GM12891 (cell line): ENCODE results near the gene TPSAB1.
A peak's percentile ranks its signal among the peaks of the same experiment; 100 is the strongest.
"Not testable (repeated sequence)": the region's sequence is repeated elsewhere in the genome, so short reads cannot be mapped to it uniquely, and the experiment has no call there.

ENCODE experiments used
- DNase-seq: peaks from one replicate; pipeline ENCODE4 v3.0.0; 2011; ENCODE audit warnings: low spot score; ENCODE audit not compliant: insufficient read length
- FAIRE-seq: peaks from 2 replicates; lab custom pipeline; 2011; peaks lifted over from hg19 to GRCh38; lab: Jason Lieb, UNC
- PAX5 ChIP-seq: IDR thresholded peaks from 2 replicates; pipeline ENCODE4 v1.6.1; 2011; ENCODE audit warnings: low read length, moderate library complexity, mild to moderate bottlenecking; ENCODE audit not compliant: insufficient read depth, severe bottlenecking
- POLR2A ChIP-seq: IDR thresholded peaks from 2 replicates; pipeline ENCODE4 v1.6.1; 2011; ENCODE audit warnings: low read depth, low read length, control low read depth
- POLR2AphosphoS5 ChIP-seq: IDR thresholded peaks from 2 replicates; pipeline ENCODE4 v1.6.1; 2011; ENCODE audit warnings: low read depth, low read length, control low read depth
- POU2F2 ChIP-seq: IDR thresholded peaks from 2 replicates; pipeline ENCODE4 v1.6.1; 2011; ENCODE audit warnings: low read depth, mild to moderate bottlenecking, control low read depth, low read length, moderate library complexity
- SPI1 ChIP-seq: IDR thresholded peaks from 2 replicates; pipeline ENCODE4 v1.6.1; 2011; ENCODE audit warnings: low read depth, low read length, control low read depth
- TAF1 ChIP-seq: IDR thresholded peaks from 2 replicates; pipeline ENCODE4 v1.6.1; 2011; ENCODE audit warnings: low read depth, low read length, control low read depth

TPSAB1 gene

DNA sequence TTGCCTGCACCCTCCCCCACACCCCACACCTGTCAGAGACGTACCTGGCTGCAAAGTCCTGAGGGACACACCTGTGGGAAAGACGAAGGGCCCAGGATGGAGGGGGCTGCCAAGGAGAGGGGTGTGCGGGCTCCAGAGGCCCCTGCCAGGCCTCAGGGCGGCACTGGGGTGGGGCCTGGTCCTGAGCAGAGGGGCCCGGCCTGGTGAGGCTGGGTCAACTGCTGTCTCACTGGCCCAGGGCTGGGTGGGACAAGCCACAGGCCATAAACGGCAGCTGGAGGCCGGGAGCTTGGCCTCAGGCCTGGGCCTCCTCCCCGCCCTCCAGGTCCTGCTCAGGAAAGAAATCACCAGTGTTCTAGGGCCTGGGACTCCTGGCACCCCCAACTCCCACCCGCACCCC is 15.9 kb upstream of the TPSAB1 start:
- FAIRE-seq (no peak), DNase-seq (no peak)
- no peak for TF ChIP-seq POLR2A
- no peak for TF ChIP-seq PAX5
- TF ChIP-seq TAF1 = no peak
- no peak for TF ChIP-seq SPI1
- no peak for TF ChIP-seq POU2F2
- TF ChIP-seq POLR2AphosphoS5 = no peak

DNA sequence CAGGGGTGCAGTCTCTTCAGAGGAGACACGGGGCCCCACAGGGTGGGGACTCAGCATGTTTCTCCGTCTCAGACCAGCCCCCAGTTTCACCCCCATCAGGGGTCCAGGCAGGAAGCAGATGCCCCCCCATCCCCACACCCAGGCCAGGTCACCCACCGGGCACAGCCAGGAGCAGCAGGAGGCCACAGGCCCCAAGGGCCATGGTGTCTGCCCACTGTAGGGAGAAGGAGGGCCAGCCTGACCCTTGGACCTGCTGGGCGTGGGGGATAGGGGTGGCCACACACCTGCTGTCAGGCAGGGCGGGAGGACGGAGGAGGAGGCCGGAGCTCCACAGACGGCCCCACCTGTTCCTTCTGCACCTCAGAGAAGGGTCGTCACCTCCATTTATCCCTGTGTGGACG is 15.5 kb upstream of the TPSAB1 start, which contains the start of gene TPSG1:
TSS of gene TPSG1 (minus strand) at position 218 of the 401 bp plus-strand sequence. CDS start at position 202, 16 bp downstream.
- FAIRE-seq (no peak), DNase-seq (no peak)
- TF ChIP-seq PAX5 = no peak
- no peak for TF ChIP-seq POLR2A
- no peak for TF ChIP-seq TAF1
- no peak for TF ChIP-seq POLR2AphosphoS5
- no peak for TF ChIP-seq POU2F2
- no peak for TF ChIP-seq SPI1

DNA sequence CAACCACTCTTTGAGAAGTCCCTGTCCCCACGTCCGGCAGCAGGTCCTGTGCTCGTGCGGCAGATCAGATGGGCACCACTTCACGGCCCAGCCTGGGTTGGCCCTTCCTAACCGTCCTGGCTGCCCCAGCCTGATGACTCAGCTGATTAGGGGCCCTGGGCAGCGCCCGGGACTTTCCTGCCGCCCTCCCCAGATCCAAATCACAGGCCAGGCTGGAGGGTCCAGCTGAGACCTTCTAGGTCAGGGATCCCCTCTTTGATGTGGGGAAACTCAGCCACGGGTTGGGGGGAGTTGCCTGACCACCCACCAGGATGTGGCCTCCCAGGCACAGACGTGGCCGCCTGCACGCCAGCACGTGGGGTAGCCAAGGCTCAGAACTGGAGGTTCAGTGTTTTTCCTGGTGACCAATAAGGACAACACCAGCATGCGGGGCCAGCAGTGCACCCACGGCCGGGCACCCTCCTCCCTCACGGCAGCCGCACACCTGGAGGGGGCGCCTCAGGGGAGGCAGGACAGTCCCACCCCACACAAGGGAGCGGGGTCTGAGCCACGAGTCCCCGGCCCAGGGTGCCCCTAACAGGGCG is 14.7 kb upstream of the TPSAB1 start:
- not testable (repeated sequence) for FAIRE-seq, DNase-seq

DNA sequence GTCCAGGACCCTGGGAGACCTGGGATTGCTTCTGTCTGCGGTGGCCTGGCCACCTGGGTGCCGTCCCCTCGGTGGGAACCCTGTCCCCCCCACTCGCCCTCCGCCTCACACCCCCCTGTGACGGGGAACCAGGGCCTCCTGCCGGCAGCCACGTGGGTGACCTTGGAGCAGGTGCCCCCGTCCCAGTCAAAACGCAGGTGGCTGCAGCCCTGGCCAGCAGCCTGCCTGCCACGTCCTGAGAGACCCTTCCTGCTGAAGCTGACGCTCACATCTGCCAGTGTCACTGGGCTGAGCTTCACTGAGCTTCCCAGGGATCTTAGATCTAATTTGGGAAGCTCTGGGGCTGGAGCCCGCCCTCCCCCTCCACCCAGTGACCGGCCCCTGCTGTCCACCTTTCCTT is 13.8 kb upstream of the TPSAB1 start:
- DNase-seq, FAIRE-seq: not testable (repeated sequence)

DNA sequence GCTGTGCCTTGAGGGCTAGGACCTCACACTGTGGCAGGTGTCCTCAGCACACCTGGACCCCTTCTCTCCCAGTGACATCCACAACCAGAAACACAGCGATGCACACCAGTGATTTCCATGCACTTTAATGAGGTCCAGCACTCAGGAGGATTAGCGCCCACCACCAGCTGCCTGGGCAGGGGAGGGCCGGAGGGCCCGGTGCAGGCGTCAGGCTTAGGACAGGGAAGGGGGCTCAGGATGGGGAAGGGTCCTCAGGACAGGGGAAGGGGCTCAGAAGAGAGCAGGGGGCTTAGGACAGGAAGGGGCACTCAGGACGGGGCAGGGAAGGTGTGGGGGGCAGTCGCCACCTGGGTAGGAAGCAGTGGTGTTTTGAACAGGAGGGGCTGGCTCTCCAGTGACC is 12.3 kb upstream of the TPSAB1 start:
- FAIRE-seq, DNase-seq: not testable (repeated sequence)

DNA sequence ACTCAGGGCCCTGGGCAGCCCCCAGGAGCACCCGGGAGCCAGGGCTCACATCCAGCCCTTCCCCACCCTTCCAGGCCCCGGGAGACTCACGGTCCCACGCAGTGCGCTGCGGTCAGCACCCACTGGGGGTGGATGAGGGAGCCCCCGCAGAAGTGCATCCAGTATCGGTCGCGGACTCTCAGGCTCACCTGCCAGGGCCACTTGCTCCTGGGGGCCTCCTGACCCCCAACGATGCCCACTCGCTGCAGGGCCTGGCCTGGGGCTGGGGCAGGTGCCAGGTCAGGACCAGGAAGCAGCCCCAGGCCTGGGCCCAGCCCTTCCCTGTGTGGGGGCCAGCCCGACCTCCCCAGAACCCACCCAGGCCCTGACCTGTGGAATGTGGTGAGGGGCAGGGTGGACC is 11.0 kb upstream of the TPSAB1 start:
- not testable (repeated sequence) for FAIRE-seq, DNase-seq

DNA sequence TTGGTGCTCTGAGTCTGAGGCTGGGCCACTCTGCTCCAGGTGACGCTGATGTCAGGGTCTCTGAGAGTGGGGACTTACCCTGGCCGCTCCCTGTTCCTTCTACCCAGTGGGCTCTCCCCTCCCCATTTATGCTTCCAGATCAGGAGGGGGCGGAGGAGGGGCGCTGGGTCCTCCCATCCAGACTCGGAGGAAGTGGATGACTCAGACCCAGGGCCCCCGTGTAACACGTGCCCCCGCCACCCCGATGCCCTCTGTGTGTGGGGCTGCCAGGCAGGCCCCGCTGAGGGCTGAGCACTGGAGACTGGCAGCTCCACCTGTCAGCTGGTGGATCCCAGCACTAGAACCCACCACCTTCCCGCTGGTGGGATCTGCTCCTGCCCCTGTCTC is 10.4 kb upstream of the TPSAB1 start, which contains the start of gene TPSB2:
TSS of gene TPSB2 (minus strand) at position 101 of the 387 bp plus-strand sequence. CDS start 233 bp downstream, outside the sequence.
- not testable (repeated sequence) for FAIRE-seq, DNase-seq

DNA sequence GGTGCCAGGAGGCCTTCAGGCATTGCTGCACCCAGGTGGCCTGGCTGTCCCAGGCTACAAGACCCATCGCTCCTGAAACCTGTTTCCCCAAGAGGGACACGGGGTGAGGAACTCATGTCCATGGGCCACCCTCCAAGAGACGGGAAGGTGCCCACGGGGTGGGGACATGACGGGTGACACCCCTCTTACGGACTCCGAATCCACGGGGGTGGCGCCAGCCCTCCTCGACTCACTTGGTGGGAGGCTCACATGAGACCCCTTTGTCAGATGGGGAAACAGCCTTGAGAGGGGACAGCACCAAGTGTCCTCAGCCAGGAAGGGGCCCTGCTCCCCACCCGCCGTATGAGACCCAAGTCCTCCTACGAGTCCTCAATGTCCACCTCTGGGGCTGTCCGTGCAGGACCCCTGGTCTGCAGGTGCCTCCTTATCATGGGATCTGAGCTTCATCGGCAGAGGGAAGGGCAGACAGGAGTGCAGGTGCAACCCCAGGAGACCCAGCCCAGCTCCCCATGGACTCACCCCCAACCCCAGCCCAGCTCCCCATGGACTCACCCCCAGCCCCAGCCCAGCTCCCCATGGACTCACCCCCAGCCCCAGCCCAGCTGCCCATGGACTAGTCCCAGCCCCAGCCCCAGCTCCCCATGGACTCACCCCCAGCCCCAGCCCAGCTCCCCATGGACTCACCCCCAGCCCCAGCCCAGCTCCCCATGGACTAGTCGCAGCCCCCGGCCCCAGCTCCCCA is 9.9 kb upstream of the TPSAB1 start:
- DNase-seq, FAIRE-seq: not testable (repeated sequence)

DNA sequence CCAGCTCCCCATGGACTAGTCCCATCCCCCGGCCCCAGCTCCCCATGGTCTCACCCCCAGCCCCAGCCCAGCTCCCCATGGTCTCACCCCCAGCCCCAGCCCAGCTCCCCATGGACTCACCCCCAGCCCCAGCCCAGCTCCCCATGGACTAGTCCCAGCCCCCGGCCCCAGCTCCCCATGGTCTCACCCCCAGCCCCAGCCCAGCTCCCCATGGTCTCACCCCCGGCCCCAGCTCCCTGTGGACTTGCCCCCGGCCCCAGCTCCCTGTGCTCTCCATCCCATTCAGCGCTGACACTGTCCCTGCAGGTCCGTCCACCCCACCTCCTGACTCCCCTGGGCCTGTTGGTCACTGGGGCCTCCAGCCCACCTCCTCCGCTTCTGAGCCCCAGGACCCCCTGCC is 9.2 kb upstream of the TPSAB1 start:
- not testable (repeated sequence) for DNase-seq

DNA sequence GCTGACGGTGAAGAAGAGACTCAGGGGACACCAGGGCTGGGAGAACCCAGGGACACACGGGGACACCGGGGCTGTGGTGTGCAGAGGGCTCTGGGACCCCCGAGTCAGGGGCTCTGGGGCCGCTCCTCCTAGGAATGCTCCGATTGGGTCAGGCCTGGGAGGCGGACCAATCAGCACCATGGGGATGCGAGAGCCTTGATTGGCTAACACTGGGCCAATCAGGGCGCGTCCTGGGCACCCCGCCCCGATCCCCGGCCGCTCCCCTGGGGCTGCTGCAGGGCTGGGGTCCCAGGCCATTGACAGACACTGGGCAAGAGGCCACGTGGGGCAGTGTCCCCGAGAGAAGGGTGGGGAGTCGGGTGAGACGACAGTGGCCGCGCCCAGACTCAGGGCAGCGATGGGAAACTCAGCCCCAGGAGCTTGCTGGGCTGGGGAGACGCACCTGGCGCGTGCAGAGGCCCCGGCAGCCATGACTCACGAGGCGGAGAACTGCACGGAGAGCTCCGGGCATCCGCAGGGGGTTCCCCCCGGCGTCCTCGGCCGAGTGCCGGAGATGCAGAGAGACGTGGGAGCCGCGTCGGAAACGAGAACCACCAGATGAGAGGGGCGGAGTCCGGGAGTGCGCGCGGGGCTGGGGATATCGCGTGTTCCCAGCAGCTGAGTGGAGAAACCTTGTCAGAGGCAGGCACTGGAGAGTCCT is 8.3 kb upstream of the TPSAB1 start:
- FAIRE-seq, DNase-seq: not testable (repeated sequence)

More for the DNA sequence above, 9.2 kb upstream of the TPSAB1 start:
- FAIRE-seq = not testable (repeated sequence)

DNA sequence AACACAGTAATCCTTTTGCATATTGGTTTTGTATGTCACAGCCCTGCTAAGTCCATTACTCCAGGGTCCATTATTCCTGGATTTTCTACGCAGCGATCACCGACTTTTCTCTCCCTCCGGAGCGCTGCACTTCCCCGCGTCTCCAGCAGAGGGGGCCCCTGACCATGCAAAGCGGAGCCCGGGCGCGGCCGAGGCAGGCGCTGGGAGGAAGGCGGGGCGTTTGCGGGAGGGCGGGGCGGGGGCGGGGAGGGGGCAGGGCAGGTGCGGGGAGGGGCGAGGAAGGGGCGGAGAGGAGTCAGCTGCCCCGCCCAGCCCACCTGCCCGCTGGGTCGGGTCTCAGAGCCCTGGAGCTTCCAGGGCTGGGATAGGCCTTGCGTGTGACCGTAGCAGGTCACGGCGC is 3.8 kb upstream of the TPSAB1 start:
- DNase-seq, FAIRE-seq: not testable (repeated sequence)

DNA sequence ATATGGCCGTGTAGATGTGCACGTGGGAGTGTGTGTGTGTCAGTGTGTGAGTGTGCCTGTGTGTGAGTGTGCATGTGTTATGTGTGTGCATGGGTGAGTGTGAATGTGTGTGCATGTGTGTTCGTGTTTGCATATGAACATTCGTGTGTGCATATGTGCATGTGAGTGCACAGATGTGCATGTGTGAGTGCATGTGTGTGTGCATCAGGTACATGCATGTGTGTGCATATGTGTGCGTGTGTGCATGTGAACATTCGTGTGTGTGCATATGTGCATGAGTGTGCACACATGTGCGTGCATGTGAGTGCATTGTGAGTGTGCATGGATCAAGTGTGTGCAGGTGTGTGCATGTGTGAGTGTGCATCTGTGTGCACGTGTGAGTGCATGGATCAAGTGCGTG is 2.5 kb upstream of the TPSAB1 start:
- FAIRE-seq (peak; percentile 81), DNase-seq (no peak)
- TF ChIP-seq POLR2AphosphoS5 (no peak), TAF1 (no peak), POLR2A (no peak), SPI1 (no peak), POU2F2 (no peak), PAX5 (no peak)

DNA sequence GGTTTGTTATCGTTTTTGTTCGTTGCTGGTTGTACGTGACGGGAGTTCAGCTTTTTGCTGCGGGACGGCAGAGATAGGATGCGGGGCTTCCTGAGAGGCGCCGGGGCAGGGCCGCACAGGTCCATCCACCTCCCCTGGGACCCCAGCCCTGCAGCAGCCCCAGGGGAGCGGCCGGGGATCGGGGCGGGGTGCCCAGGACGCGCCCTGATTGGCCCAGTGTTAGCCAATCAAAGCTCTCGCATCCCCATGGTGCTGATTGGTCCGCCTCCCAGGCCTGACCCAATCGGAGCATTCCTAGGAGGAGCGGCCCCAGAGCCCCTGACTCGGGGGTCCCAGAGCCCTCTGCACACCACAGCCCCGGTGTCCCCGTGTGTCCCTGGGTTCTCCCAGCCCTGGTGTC is 1.6 kb upstream of the TPSAB1 start:
- DNase-seq, FAIRE-seq: not testable (repeated sequence)

DNA sequence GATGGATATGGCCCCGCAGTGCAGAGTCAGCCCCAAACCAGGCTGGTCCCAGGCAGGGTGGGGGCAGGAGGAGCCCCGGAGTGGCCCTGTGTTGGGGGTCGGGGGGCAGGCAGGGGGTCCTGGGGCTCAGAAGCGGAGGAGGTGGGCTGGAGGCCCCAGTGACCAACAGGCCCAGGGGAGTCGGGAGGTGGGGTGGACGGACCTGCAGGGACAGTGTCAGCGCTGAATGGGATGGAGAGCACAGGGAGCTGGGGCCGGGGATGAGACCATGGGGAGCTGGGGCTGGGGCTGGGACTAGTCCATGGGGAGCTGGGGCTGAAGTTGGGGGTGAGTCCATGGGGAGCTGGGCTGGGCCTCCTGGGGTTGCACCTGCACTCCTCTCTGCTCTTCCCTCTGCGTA is 930 bp upstream of the TPSAB1 start:
- not testable (repeated sequence) for DNase-seq, FAIRE-seq

DNA sequence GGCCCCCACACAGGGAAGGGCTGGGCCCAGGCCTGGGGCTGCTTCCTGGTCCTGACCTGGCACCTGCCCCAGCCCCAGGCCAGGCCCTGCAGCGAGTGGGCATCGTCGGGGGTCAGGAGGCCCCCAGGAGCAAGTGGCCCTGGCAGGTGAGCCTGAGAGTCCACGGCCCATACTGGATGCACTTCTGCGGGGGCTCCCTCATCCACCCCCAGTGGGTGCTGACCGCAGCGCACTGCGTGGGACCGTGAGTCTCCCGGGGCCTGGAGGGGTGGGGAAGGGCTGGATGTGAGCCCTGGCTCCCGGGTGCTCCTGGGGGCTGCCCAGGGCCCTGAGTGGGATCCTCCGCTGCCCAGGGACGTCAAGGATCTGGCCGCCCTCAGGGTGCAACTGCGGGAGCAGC is 576 bp downstream of the TPSAB1 start:
- FAIRE-seq, DNase-seq: not testable (repeated sequence)

DNA sequence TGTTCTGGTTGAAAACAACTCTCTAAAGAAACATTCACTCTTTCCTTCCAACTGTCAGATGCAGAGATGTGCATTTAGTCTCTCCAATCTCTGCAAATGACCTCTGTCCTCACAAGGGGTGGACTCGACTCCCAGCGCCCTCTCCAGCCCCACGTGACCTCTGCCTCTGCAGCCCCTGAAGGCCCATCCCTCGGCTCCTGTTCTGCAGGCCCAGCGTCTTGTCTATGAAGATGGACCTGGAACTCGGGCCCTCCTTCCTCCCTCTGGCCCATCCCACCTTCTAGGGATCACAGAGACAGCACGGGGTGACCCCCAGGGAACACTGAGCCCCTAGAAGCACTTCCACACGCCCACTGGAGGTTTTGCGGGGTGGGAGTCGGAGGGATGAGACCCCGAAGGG is 2.9 kb downstream of the TPSAB1 start:
- DNase-seq, FAIRE-seq: not testable (repeated sequence)
